ENCODE results near the gene KIAA1671.
"Not testable (repeated sequence)": the region's sequence is repeated elsewhere in the genome, so short reads cannot be mapped to it uniquely, and the experiment has no call there.

KIAA1671 gene

DNA sequence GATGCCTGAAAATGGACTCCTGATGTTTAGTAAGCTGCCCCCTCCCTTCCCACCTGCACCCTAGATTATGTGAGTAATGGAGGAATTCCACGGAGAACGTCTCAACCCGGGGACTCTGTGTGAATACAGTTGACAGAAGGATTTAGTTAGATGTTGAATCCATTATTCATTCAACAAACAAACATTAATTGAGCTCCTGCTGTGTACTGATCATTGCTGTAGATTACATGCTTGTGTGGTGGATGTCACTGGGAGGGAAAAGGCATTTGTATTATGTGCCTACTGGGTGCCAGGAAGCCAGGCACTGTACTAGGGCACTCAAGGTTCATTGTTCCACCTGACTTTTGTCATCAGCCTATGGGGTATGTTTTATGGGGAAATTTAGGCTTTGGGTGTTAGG is 224.3 kb downstream of the KIAA1671 start:
- DNase-seq: no peak

GRCh38 chr22:25177226-25177625 is 224.7 kb downstream of the KIAA1671 start:
- DNase-seq: no peak

GRCh38 chr22:25177895-25178294 is 225.4 kb downstream of the KIAA1671 start:
- DNase-seq: no peak

- not testable (repeated sequence) for DNase-seq
Observed at GRCh38 chr22:25178348-25178747, 225.8 kb downstream of the KIAA1671 start.

DNA sequence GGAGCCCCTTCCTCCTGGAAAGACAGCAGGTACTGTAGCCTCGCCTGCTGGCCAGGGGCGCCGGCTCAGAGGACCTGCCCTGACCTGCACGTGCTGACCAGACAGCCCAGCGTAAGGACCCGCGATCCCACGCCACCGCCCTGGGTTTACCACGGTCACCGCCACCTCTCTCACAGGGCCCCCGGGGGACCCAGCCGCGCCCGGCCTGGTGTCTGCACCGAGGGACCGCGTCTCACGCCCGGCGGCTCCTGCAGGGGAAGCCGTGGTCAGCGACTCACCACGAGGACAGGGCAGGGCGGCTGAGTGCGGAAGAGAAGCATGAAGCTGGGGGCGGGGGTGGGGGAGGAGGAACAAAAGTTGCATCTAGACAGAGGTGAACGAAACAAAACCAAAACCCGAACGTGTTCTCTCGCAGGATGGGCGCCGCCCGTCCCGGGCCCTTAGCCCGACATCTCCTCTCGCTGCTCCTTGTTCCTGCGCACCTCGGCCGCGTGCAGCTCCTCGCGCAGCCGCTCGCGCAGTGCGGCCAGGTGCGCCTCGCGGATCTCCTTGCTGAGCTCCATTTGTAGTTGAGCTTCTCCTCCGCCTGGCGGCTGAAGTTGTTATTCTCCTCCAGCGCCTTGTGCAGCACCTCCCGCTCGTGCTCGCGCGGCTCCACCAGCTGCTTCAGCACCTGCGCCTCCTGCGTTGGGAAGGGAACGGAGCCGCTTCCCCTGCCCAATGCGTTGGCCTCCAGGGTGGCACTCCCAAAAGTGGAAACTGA is 226.5 kb downstream of the KIAA1671 start:
- DNase-seq: not testable (repeated sequence)

DNA sequence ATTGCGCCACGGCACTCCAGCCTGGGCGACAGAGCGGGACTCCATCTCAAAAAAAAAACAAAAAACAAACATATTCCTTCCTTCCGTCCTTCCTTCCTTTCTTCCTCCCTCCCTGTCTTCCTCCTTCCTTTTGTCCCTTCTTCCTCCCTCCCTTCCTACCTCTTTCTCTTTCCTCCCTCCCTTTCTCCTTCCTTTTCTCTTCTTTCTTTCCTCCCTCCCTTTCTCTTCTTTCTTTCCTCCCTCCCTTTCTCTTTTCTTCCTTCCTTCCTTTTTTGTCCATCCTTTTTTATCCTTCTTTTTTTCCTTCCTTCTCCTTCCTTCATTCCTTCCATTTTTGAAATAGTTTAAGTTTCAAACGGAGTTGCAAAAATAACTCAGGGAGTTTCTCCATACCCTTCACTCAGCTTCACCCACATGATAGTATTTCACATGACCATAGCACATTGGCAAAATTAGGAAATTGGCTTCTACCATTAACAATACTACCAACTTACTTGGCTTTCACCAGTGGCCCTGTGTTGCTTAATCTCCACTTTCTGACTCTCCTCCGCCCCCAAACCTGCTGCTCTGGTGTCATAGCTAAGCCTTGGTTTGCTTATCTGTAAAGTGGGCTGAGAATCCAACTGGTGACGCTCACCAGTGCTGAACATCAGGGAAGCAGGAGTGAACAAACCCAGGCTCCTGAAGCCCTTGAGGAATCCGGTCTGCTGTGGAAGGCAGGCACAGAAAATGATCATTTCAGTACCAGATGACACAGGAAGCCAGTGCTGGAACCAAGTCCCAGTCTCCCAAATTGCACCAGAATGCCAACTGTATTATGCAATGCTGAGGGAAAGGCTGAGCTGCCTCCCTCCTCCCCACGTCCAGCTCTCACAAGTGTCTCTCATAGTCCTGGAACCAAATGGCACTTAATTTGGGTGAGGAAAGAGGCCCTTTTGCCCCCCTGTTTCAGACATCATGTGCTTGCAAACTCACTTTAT is 229.9 kb downstream of the KIAA1671 start:
- no peak for DNase-seq

GRCh38 chr22:25183949-25184619 is 231.6 kb downstream of the KIAA1671 start:
- no peak for DNase-seq

GRCh38 chr22:25186140-25186539 is 233.6 kb downstream of the KIAA1671 start:
- no peak for DNase-seq

DNA sequence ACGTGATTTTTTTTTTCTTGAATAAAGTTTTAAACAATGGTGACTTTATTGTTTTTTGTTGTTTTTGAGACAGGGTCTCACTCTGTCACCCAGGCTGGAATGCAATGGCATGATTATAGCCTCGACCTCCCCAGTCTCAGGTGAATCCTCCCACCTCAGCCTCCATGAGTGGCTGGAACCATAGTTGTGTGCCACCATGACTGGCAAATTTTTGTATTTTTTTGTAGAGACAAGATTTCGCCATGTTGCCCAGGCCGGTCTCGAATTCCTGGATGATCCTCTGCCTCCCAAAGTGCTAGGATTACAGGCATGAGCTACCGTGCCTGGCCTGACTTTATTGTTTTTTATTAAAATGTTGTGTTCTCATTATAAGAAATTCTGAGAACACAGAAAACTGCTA is 235.0 kb downstream of the KIAA1671 start:
- no peak for DNase-seq

GRCh38 chr22:25192406-25192805 is 239.9 kb downstream of the KIAA1671 start:
- DNase-seq: no peak

DNA sequence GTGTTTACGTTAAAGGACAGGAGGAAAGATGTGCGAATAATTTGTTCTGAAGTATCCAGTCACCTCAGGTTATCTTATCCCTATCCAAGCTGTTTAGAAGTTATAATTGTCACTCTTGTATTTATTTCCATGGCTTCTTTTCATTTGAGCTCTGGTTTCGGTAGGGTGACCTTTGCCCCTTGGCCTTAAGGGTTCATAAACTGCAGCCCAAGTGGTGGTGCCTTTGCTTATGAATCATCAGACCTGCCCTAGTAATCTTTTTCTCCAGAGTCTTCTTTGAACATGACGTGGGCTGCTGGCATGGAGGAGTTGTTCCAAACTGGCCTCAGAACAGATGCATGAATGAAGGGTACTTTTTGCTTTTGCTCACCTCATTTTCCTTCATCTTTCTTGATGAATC is 240.6 kb downstream of the KIAA1671 start:
- no peak for DNase-seq

DNA sequence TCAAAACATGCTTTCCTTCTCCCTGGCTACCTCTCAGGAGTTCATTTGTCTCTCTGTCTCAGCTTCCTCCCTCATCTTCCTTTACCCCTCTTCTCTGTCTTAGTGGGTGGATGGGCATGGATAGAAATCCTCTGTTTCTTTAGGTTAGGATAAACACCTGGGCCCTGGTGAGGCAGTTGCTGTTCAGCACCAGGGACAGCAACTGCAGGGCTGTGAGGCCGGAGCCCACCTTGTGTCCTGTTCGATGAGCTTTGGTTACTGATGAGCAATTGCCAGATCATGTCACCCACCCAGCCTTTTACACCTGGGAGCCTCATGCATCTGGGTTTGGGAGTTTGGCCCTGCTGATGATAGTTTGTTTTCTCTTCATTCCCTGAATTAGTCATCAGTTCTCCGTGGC is 241.0 kb downstream of the KIAA1671 start:
- no peak for DNase-seq

DNA sequence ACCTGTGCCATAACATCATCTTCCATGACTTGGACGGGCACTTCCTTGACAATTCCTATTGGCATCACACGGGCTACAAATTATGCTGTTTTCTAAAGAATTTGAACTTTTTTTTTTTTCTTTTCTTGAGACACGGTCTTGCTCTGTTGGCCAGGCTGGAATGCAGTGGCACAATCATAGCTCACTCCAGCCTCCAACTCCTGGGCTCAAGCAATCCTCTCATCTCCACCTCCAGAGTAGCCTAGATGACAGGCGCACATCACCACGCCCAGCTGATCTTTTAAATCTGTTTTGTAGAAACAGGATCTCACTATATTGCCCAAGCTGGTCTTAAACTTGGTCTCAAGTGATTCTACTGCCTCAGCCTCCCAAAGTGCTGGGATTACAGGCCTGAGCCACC is 243.8 kb downstream of the KIAA1671 start:
- no peak for DNase-seq

GRCh38 chr22:25197340-25197739 is 244.8 kb downstream of the KIAA1671 start:
- DNase-seq: no peak

- no peak for DNase-seq
Observed at GRCh38 chr22:25199731-25200520, 247.4 kb downstream of the KIAA1671 start, which contains the start of gene CRYBB3. CRYBB3 (plus strand) TSS chr22:25199858; CDS start chr22:25201397, 1,539 bp downstream.

DNA sequence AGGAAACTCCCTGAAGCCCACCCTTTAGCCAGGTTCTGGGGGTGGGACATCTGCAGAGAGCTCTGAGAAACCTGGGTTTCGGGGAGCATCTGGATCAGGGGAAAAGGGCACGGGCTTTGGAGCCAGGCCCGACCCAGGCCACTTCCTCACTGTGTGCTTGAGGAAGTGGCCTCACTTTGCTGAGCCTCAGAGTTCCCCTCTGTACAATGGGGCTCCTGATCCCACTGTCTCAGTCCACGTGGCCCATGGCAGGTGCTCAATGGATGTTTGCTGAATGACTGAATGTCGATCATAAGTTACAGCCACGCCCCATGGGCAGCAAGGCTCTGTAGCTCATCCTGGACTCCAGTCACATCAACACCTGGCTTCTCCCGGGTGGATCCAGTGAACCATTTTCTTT is 248.5 kb downstream of the KIAA1671 start:
- no peak for DNase-seq

DNA sequence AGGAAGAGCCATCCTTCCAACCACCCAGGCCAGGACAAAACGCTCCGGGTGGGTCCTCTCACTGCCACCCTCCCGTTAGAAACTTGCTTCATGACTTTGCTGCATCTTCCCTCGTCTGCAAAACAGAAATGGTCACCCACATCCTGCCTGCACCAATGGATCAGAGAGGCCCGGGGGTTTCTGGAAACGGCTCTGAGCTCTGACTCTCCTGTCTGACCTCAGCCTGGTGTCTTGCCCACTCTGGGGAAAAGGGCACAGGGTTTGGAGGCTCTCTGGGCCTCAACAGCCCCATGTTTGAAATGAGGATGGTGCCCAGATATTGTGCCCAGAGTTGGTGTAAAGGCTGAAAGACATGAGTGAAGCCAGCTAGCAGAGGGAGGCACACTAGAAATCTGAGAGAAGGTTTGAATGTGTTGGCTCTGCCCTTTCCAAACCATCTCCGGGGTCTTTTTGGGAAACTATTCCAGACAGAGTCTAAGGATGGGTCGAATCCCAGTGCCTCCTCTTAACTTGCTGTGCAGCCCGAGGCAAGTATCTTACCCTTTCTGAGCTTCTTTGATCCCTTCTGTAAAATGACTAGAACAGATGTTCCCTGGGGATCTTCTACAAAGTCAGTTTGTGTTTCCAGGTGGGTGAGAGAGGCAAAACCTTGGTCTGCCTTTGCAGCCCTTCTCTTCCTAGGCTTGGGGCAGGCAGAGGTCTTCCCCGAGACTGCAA is 249.2 kb downstream of the KIAA1671 start:
- no peak for DNase-seq

DNA sequence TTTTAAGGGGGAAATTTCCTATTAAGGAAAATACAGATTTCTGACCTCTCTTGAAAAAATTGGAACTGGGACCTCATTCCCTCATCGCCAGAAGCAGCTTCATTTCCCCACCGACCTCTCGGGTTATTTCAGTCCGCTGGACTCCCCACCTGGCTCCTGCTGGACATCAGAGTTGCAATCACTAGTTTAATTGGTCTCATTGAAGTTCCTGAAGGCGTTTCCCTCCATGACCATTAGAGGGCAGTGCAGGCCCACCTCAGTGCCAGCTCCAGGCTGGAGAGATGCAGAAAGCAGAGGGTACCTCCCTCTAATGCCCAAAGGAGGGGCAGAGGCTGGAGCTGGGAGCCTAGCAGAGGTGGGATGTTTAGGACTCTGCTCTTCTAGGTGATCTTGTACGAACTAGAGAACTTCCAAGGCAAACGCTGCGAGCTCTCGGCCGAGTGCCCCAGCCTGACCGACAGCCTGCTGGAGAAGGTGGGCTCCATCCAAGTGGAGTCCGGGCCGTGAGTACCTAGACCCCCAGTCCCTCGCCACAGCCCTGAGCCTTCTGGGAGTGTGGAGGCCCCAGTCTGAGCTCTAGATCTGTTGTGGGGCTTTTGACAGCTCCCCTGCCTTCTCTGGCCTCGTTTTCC is 249.9 kb downstream of the KIAA1671 start:
- DNase-seq: peak; percentile 42 to 53

- DNase-seq: no peak
Observed at GRCh38 chr22:25203082-25203481, 250.6 kb downstream of the KIAA1671 start.

DNA sequence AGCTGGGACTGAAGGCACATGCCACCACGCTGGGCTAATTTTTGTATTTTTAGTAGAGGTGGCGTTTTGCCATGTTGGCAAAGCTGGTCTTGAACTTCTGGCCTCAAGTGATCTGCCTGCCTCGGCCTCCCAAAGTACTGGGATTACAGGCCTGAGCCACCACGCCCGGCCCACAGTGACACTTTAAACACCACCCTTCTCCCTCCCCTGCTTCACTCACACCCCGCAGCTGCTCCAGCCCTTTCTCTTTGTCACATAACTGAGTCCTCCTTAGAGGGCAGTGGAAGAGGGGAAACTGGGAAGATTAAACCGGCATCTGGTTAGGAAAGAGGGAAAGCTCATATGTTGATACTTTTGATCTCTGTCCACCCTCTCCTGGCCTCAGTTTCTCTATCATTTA is 252.0 kb downstream of the KIAA1671 start:
- DNase-seq: not testable (repeated sequence)

DNA sequence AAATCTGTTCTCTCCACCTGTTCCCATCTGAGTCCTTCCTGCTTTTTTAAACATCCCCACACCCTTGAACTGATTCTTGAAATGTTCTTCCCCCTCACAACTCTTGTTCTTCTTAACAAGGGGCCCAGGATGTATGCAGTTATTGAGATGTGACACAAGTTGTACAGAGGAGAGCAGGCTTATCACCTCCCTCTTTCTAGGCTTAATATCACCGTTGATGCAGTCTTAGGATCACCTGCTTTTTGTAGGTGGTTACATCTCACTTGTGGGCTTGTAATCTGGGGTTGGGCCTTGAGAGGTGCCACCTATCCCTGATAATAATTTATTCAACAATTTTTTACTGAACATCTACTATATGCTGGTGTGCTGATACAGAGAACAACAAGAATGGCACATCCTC is 253.3 kb downstream of the KIAA1671 start:
- no peak for DNase-seq

All from NCI-H2081 (cell line).